IPS DF 6.9 (cell line): Measurements from ENCODE around the gene NCSTN.
"Not testable (repeated sequence)": the region's sequence is repeated elsewhere in the genome, so short reads cannot be mapped to it uniquely, and the experiment has no call there.

Experiments used
- DNase-seq: peaks from one replicate; pipeline ENCODE4 v3.0.0-alpha.2; 2013; ENCODE audit warnings: low read depth, low spot score
- H3K27ac ChIP-seq: one replicate; pipeline ENCODE4 v1.5.1; 2013; ENCODE audit warnings: low read length, control low read depth
- H3K27me3 ChIP-seq: 2 replicates; pipeline ENCODE4 v1.6.1; 2013; ENCODE audit warnings: mild to moderate bottlenecking, low read length; ENCODE audit not compliant: control insufficient read depth, insufficient read depth
- H3K36me3 ChIP-seq: 2 replicates; pipeline ENCODE4 v1.6.1; 2013; ENCODE audit warnings: low read length; ENCODE audit not compliant: control insufficient read depth, insufficient read depth
- H3K4me1 ChIP-seq: 2 replicates; pipeline ENCODE4 v1.6.1; 2013; ENCODE audit warnings: low read length; ENCODE audit not compliant: control insufficient read depth, insufficient read depth
- H3K4me3 ChIP-seq: 2 replicates; pipeline ENCODE4 v1.5.1; 2013; ENCODE audit warnings: mild to moderate bottlenecking, low read length
- H3K9me3 ChIP-seq: 2 replicates; pipeline ENCODE4 v1.6.1; 2013; ENCODE audit warnings: low read length, inconsistent platforms; ENCODE audit not compliant: control insufficient read depth, insufficient read depth
- WGBS: extraction: QIAGEN DNeasy Blood & Tissue Kit; methylation state at CpG from one replicate; pipeline ENCODE4 v1.1.7; 2013; ENCODE audit warnings: mixed read lengths, missing lambda C conversion rate; ENCODE audit not compliant: insufficient read length, insufficient coverage; 5-methylcytosine and 5-hydroxymethylcytosine counted together

The NCSTN gene

GRCh38 chr1:160370561-160371345 lies 27.6 kb downstream of the NCSTN start:
- no peak for DNase-seq

GRCh38 chr1:160371346-160371631 lies 28.1 kb downstream of the NCSTN start:
- Histone ChIP-seq H3K27me3 (no peaks in the 10 kb centered on the region), H3K4me3 (no peak overlapping the region), H3K4me1 (peaks cover 8% of the 10 kb centered on the region), H3K27ac (no peak overlapping the region), H3K9me3 (no peaks in the 10 kb centered on the region), H3K36me3 (no peaks in the 10 kb centered on the region)
- DNase-seq: no peak

More at GRCh38 chr1:160370561-160371345, 27.6 kb downstream of the NCSTN start:
- no CpG with 5 or more reads among the region's 42 CpGs for WGBS
- Histone ChIP-seq H3K4me1 (peaks cover 5% of the 10 kb centered on the region), H3K36me3 (no peaks in the 10 kb centered on the region), H3K4me3 (no peak overlapping the region), H3K27me3 (no peaks in the 10 kb centered on the region), H3K27ac (no peak overlapping the region), H3K9me3 (no peaks in the 10 kb centered on the region)

GRCh38 chr1:160371756-160372155 lies 28.6 kb downstream of the NCSTN start:
- Histone ChIP-seq H3K4me3 (no peak overlapping the region), H3K27me3 (no peaks in the 10 kb centered on the region), H3K9me3 (no peaks in the 10 kb centered on the region), H3K27ac (no peak overlapping the region), H3K36me3 (no peaks in the 10 kb centered on the region), H3K4me1 (peaks cover 9% of the 10 kb centered on the region)
- DNase-seq: no peak
- no CpG with 5 or more reads among the region's 4 CpGs for WGBS

DNA sequence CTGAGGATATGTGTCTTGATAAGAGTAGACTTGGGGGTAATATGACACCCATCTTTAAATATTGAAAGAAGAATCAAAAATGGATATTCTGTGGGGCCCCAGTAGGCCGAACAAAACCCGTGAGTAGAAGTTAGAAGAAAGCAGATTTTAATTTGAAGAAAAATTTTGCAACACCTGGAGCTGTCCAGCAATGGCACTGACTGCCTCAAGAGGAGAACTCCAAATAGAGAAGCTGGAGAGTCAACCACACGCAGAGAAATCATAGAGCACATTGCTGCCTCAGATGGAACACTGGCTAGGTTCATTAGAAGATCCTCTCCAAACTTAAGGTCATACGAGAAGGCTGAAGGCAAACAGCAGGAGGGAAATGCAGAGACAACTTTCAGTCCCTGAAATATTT lies 30.5 kb downstream of the NCSTN start:
- WGBS: no CpG with 5 or more reads among the region's 4 CpGs
- Histone ChIP-seq H3K4me1 (peaks cover 9% of the 10 kb centered on the region), H3K4me3 (no peak overlapping the region), H3K27ac (no peak overlapping the region), H3K27me3 (no peaks in the 10 kb centered on the region), H3K36me3 (no peaks in the 10 kb centered on the region), H3K9me3 (no peaks in the 10 kb centered on the region)
- DNase-seq: no peak

DNA sequence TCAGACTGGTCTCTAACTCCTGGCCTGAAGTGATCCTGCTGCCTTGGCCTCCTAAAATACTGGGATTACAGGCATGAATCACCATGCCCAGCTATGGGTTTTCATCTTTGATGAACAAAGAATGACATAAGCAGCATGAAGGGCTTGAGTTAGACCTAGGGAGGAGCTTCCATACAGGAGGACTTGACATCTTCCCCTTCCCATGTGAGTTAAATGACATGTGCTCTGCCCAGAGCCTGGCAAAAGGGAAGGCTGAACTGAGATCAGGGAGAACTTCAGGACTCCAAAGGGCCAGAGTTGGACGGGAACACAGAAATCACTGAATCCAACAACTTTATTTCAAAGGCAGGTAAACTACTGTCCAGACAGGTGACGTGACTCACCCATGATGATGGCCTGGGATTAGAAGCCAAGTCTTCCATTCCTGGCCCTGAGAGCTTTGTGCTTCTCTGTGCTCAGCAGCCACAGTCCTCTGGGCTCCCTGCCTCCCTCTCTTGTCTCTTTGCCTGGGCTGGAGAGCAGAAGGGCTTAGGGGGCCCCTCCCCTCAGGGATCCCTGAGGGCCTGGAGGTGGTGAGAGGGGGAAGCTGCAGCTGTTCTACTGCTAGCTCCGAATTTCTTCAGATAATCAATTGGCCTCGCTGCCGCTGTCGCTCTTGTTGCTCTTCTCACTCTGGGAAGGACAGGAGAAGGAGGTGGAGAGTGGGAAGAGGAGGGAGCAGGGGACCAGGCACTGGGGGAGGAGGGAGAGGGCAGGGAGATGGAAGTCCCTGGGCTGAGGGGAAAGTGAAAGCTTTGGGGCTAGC lies 31.3 kb downstream of the NCSTN start:
- no peak for DNase-seq
- Histone ChIP-seq H3K36me3 (no peaks in the 10 kb centered on the region), H3K27me3 (no peaks in the 10 kb centered on the region), H3K9me3 (no peaks in the 10 kb centered on the region), H3K4me1 (peaks cover 9% of the 10 kb centered on the region), H3K4me3 (no peak overlapping the region), H3K27ac (no peak overlapping the region)
- WGBS: no CpG with 5 or more reads among the region's 6 CpGs

GRCh38 chr1:160375788-160376524 lies 32.8 kb downstream of the NCSTN start:
- peaks cover 9% of the 10 kb centered on the region for H3K4me1 ChIP-seq
- H3K9me3 ChIP-seq: no peaks in the 10 kb centered on the region
- H3K27ac ChIP-seq: no peak overlapping the region
- no peaks in the 10 kb centered on the region for H3K36me3 ChIP-seq
- WGBS: no CpG with 5 or more reads among the region's 9 CpGs
- no peak for DNase-seq
- H3K27me3 ChIP-seq: no peaks in the 10 kb centered on the region
- no peak overlapping the region for H3K4me3 ChIP-seq

DNA sequence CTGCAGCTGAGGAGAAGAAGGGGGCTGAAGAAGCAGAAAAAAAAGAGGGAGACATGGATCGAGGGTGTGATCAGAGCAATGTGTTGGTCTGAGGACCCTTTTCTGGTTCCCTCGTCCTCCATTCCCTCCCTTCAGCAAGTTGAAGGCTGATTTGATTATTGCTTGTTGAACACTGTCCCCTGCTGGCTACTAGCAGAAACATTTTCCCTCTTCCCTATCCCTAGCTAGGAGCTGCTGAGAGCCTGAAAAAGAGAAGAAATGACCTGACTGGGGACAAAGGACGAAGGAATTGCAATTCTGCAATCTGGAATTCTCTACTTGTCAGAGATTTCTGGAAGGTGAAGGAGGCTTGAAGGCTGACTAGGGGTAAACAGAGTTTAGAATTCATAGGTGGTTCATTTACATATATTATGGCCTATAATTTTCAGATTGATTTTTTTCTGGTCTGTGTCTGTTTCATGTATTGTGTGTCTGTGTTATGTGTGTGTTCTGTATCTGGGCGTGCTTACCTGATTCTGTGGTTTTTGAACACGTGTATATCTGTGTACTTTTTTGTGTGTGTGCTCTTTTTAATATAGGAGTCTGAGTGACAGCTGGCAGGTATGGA lies 33.4 kb downstream of the NCSTN start:
- H3K27me3 ChIP-seq: no peaks in the 10 kb centered on the region
- no peak overlapping the region for H3K4me3 ChIP-seq
- WGBS: no CpG with 5 or more reads among the region's 5 CpGs
- H3K9me3 ChIP-seq: no peaks in the 10 kb centered on the region
- DNase-seq: peak; percentile 67
- H3K36me3 ChIP-seq: no peaks in the 10 kb centered on the region
- no peak overlapping the region for H3K27ac ChIP-seq
- peaks cover 9% of the 10 kb centered on the region; the same call in 1 of the 2 replicates for H3K4me1 ChIP-seq

DNA sequence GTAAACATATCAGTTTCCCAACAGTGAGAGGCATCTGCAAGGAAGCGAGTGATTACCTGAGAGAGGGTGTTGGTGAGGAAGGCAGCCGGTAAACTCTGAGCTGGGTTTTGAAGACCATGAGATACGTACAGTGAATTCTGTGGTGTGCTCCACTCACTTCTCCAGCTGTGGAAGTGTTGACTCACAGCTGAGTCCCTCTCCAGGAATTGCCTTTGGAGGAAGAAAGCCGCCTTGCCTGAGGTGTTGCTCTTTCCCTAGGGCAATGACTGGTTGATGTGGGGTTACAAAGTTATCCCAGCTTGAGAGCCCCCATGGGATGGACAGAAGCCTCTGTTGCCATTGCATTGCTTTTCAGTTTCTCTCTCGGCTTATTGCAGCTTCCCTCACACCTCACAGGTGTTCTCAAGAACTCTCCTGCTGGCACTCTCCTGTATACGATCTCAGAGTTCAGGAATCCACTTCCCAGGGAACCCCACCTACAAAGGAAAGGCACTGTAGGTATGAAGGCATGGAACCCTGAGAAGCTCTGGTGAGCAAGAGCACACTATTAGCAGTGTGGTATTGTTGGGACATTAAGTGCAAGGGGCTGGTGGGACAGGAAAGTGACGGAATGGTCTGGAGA lies 34.5 kb downstream of the NCSTN start:
- Histone ChIP-seq H3K36me3 (no peaks in the 10 kb centered on the region), H3K27ac (no peak overlapping the region), H3K4me1 (peaks cover 9% of the 10 kb centered on the region; the same call in 1 of the 2 replicates), H3K4me3 (no peak overlapping the region), H3K9me3 (no peaks in the 10 kb centered on the region), H3K27me3 (no peaks in the 10 kb centered on the region)
- WGBS: no CpG with 5 or more reads among the region's 7 CpGs
- DNase-seq: no peak

GRCh38 chr1:160384812-160385211 lies 41.6 kb downstream of the NCSTN start:
- not testable (repeated sequence) for H3K36me3 ChIP-seq, H3K9me3 ChIP-seq, H3K4me1 ChIP-seq, H3K27me3 ChIP-seq, H3K4me3 ChIP-seq, DNase-seq, H3K27ac ChIP-seq
- WGBS: no CpG with 5 or more reads among the region's 2 CpGs

DNA sequence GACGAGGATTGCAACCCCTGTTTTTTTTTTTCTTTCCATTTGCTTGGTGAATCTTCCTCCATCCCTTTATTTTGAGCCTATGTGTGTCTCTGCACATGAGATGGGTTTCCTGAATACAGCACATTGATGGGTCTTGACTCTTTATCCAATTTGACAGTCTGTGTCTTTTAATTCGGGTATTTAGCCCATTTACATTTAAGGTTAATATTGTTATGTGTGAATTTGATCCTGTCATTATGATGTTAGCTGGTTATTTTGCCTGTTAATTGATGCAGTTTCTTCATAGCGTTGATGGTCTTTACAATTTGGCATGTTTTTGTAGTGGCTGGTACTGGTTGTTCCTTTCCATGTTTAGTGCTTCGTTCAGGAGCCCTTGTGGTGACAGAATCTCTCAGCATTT lies 45.2 kb downstream of the NCSTN start:
- WGBS: no CpG with 5 or more reads among the region's 4 CpGs
- not testable (repeated sequence) for H3K9me3 ChIP-seq, H3K36me3 ChIP-seq, DNase-seq, H3K27ac ChIP-seq, H3K27me3 ChIP-seq, H3K4me3 ChIP-seq, H3K4me1 ChIP-seq
